Stimulated activated naive B cell treated with anti-CD40 and anti-IgM and Interleukin-4, amounts not matched to agents 10 μg/mL and 1 μg/mL and 100 μg/mL, for 72 hours (primary cell): ENCODE measurements around the gene WSCD2.
"Not testable (repeated sequence)": the region's sequence is repeated elsewhere in the genome, so short reads cannot be mapped to it uniquely, and the experiment has no call there.

Experiments
- ATAC-seq, 2 donors: fragments of 150-1000 bp; cut with Tn5 transposase; replicated peaks; 2 replicates each; pipeline ENCODE4 v1.10.0; 2021; ENCODE audit warnings: moderate library complexity in 1 of 2
- DNase-seq: peaks from one replicate; pipeline ENCODE4 v3.0.0; 2021
- H3K27ac Mint-ChIP-seq: one replicate; pipeline ENCODE4 v1.8.0; 2022; ENCODE audit warnings: mild to moderate bottlenecking, mixed read lengths
- H3K27me3 Mint-ChIP-seq, 2 donors: one replicate each; pipeline ENCODE4 v1.8.0; 2022; ENCODE audit warnings: mixed read lengths in 2 of 2
- H3K36me3 Mint-ChIP-seq, 2 donors: one replicate each; pipeline ENCODE4 v1.8.0; 2022; ENCODE audit warnings: mixed read lengths in 2 of 2, mild to moderate bottlenecking in 1 of 2
- H3K4me1 Mint-ChIP-seq, 2 donors: one replicate each; pipeline ENCODE4 v1.8.0; 2022; ENCODE audit warnings: mixed read lengths in 2 of 2, mild to moderate bottlenecking in 1 of 2
- H3K4me3 Mint-ChIP-seq, 2 donors: one replicate each; pipeline ENCODE4 v1.8.0; 2022; ENCODE audit warnings: mild to moderate bottlenecking in 2 of 2, mixed read lengths in 2 of 2, moderate library complexity in 1 of 2
- H3K9me3 Mint-ChIP-seq, 2 donors: one replicate each; pipeline ENCODE4 v1.8.0; 2022; ENCODE audit warnings: mixed read lengths in 2 of 2, mild to moderate bottlenecking in 1 of 2

Gene WSCD2

GRCh38 chr12:108214486-108214885 is 85.4 kb downstream of the WSCD2 start:
- Mint-ChIP-seq H3K4me3 (no peak overlapping the region), H3K36me3 (peaks cover 0 to 3% of the 10 kb centered on the region in 2 donors), H3K9me3 (peaks cover 0 to 3% of the 10 kb centered on the region in 2 donors), H3K27me3 (peaks cover 30 to 47% of the 10 kb centered on the region in 2 donors), H3K27ac (no peak overlapping the region), H3K4me1 (no peaks in the 10 kb centered on the region)
- ATAC-seq: no peak
- DNase-seq: no peak

DNA sequence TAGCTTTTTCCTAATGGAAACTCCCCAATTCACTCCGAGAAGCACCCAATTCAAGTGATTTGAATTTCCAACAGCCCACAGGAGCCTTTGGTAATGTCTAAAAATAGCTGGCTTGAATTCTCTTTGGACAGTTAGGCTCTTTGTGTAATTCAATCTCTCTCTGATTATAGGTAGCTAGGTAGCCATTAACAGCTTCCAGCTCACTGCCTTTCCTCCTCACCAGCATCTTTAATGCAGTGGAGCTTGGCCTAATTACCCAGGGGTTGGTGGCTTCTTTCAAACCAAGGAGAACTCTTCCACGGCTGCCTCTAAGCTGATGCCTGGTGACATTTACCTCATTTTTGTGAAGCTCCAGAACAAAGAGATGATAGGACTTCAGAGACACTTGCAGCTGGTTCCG is 86.4 kb downstream of the WSCD2 start:
- Mint-ChIP-seq H3K27ac (no peak overlapping the region), H3K4me1 (no peaks in the 10 kb centered on the region), H3K27me3 (peaks cover 28 to 42% of the 10 kb centered on the region in 2 donors), H3K9me3 (peaks cover 0 to under 1% of the 10 kb centered on the region in 2 donors), H3K36me3 (peaks cover 0 to under 1% of the 10 kb centered on the region in 2 donors), H3K4me3 (no peak overlapping the region)
- DNase-seq: no peak
- ATAC-seq: no peak

DNA sequence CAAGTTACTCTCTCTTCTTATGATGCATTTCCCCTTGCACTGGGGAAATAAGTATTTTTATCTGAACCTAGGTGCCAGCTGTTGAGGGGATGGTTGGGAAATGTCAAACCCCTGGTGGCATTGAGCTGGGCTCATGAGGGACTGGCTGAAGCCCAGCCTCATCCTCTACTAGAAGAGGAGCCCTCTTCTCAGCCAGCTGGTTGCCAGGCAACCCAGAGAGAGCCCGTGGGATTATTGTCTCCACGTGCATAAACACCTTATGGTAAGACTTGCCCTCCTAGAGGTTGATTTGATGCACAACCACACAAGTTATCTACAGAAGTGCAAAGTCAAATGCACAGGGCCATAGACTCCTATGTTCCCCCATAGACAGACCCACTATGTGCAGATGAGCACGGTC is 89.8 kb downstream of the WSCD2 start:
- no peaks in the 10 kb centered on the region for H3K36me3 Mint-ChIP-seq
- peaks cover 16 to 23% of the 10 kb centered on the region in 2 donors for H3K27me3 Mint-ChIP-seq
- H3K9me3 Mint-ChIP-seq: no peaks in the 10 kb centered on the region
- no peaks in the 10 kb centered on the region for H3K4me1 Mint-ChIP-seq
- no peak for DNase-seq
- ATAC-seq: no peak
- H3K4me3 Mint-ChIP-seq: no peak overlapping the region
- no peak overlapping the region for H3K27ac Mint-ChIP-seq

DNA sequence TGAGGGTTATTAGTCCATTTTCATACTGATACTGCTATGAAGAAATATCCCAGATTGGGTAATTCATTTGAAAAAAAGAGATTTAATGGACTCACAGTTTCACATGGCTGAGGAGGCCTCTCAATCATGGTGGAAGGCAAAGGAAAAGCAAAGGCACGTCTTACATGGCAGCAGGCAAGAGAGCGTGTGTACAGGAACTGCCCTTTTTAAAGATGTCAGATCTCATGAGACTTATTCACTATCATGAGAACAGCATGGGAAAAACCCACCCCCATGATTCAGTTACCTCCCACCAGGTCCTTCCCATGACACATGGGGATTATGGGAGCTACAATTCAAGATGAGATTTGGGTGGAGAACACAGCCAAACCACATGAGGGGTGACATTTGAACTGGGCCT is 96.0 kb downstream of the WSCD2 start:
- H3K9me3 Mint-ChIP-seq, H3K4me3 Mint-ChIP-seq, DNase-seq, H3K36me3 Mint-ChIP-seq, H3K27ac Mint-ChIP-seq, H3K27me3 Mint-ChIP-seq, ATAC-seq, H3K4me1 Mint-ChIP-seq: not testable (repeated sequence)

GRCh38 chr12:108226866-108227265 is 97.8 kb downstream of the WSCD2 start:
- Mint-ChIP-seq H3K27ac (no peak overlapping the region), H3K36me3 (no peaks in the 10 kb centered on the region), H3K27me3 (peaks cover 10 to 16% of the 10 kb centered on the region in 2 donors), H3K9me3 (peaks cover 4 to 6% of the 10 kb centered on the region in 2 donors), H3K4me3 (no peak overlapping the region), H3K4me1 (no peaks in the 10 kb centered on the region)
- no peak for DNase-seq
- ATAC-seq: no peak

DNA sequence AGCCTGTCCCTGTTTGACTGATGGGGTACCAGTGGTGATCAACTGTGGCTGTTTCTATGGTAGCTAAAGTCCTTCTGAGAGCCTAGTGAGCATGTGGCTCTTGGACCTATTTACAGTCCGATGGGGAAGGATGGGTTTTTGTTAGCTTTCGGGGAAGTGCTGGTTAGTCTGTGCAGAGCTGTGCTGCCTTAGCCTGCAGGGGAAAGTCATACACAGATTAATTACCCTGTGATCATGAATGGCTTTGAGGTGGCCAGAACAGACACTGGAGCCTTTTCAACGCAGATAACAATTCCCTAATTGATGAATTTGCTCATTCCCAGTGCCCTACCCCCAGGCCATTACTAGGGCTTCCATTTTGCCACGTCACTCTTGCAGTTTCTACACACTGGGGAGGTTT is 99.7 kb downstream of the WSCD2 start:
- no peak for DNase-seq
- Mint-ChIP-seq H3K27ac (no peak overlapping the region), H3K27me3 (peaks cover 10 to 20% of the 10 kb centered on the region in 2 donors), H3K36me3 (no peaks in the 10 kb centered on the region), H3K4me1 (no peaks in the 10 kb centered on the region), H3K9me3 (peaks cover 4 to 6% of the 10 kb centered on the region in 2 donors), H3K4me3 (no peak overlapping the region)
- ATAC-seq: no peak

GRCh38 chr12:108231109-108231905 is 102.2 kb downstream of the WSCD2 start:
- ATAC-seq (no peak), DNase-seq (no peak)
- H3K4me1 Mint-ChIP-seq: no peaks in the 10 kb centered on the region
- H3K36me3 Mint-ChIP-seq: no peaks in the 10 kb centered on the region
- H3K27ac Mint-ChIP-seq: no peak overlapping the region
- peaks cover 17 to 20% of the 10 kb centered on the region in 2 donors for H3K27me3 Mint-ChIP-seq
- H3K4me3 Mint-ChIP-seq: no peak overlapping the region
- H3K9me3 Mint-ChIP-seq: peaks cover 3 to 4% of the 10 kb centered on the region in 2 donors

DNA sequence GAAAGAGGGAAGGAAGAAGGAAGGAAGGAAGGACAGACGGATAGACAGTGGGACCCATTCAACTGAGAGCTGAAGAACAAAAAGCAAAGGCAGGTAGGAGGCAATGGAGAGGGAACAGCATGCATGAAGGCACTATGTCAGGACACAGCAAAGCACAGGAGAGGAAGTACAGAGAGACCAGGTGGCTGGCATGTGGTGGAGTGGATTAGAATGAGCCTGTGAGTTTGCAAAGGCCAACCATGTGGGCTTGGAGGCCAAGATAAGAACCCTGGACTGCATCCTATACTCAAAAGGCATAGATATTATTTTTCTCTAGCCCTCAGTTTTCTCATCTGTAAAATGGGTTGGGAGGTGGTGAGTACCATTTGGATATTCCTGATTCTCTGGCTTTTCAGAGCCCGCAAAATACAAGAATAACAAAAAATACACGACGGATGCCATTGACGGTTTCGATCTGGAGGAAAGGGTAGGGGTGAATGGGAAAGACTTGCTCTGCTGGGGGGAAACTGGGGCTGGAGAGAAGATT is 102.9 kb downstream of the WSCD2 start:
- H3K4me1 Mint-ChIP-seq: no peaks in the 10 kb centered on the region
- H3K36me3 Mint-ChIP-seq: no peaks in the 10 kb centered on the region
- H3K4me3 Mint-ChIP-seq: no peak overlapping the region
- ATAC-seq (no peak), DNase-seq (no peak)
- H3K27me3 Mint-ChIP-seq: peaks cover 20 to 21% of the 10 kb centered on the region in 2 donors
- no peak overlapping the region for H3K27ac Mint-ChIP-seq
- H3K9me3 Mint-ChIP-seq: peaks cover 3 to 4% of the 10 kb centered on the region in 2 donors

- Mint-ChIP-seq H3K27ac (no peak overlapping the region), H3K4me3 (no peak overlapping the region), H3K4me1 (no peaks in the 10 kb centered on the region), H3K36me3 (no peaks in the 10 kb centered on the region), H3K9me3 (peaks cover 2 to 3% of the 10 kb centered on the region in 2 donors), H3K27me3 (peaks cover 18 to 19% of the 10 kb centered on the region in 2 donors)
- ATAC-seq: no peak
- no peak for DNase-seq
Observed at GRCh38 chr12:108232565-108232964, 103.5 kb downstream of the WSCD2 start.

DNA sequence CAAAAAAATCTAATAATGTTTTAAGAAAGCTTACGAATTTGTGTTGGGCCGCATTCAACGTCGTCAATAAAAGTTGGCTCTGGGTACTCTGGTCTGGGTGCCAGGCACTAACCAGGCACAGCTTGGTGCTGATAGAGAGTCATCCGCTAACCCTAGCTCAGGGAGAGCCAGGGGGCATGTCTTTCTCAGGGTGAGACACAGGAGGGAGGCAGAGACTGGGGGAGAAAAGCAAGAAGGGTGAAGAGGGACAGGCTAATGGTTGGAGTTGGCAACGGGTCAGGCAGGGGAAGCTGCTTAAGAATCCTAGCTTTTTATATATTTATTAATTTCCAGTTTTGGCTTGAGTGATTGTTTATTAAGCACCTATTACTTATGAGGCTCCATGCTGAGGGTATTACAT is 105.1 kb downstream of the WSCD2 start:
- no peaks in the 10 kb centered on the region for H3K4me1 Mint-ChIP-seq
- no peak overlapping the region for H3K27ac Mint-ChIP-seq
- peaks cover 19% of the 10 kb centered on the region in 2 donors for H3K27me3 Mint-ChIP-seq
- no peaks in the 10 kb centered on the region for H3K36me3 Mint-ChIP-seq
- ATAC-seq: no peak
- no peak for DNase-seq
- peaks cover 0 to 3% of the 10 kb centered on the region in 2 donors for H3K9me3 Mint-ChIP-seq
- H3K4me3 Mint-ChIP-seq: no peak overlapping the region

GRCh38 chr12:108235197-108235984 is 106.3 kb downstream of the WSCD2 start:
- H3K27ac Mint-ChIP-seq: no peak overlapping the region
- H3K4me1 Mint-ChIP-seq: no peaks in the 10 kb centered on the region
- DNase-seq (no peak), ATAC-seq (no peak)
- peaks cover 0 to 5% of the 10 kb centered on the region in 2 donors for H3K9me3 Mint-ChIP-seq
- H3K27me3 Mint-ChIP-seq: peaks cover 27 to 28% of the 10 kb centered on the region in 2 donors
- H3K4me3 Mint-ChIP-seq: no peak overlapping the region
- H3K36me3 Mint-ChIP-seq: no peaks in the 10 kb centered on the region

DNA sequence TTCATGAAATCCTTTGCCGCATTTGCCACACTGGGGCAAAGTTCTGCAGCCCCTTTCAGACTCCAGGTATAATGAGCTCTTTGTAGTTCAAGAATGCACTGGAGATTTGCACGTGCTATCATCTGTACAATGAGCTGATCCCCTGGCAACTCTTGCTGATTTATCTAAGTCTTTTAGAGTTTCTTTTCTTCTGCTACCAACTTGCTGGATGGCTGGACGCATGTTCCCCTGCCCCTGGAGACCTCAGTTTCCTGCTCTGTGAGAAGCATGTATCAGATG is 106.8 kb downstream of the WSCD2 start:
- DNase-seq: no peak
- Mint-ChIP-seq H3K27ac (no peak overlapping the region), H3K27me3 (peaks cover 22 to 23% of the 10 kb centered on the region in 2 donors), H3K36me3 (no peaks in the 10 kb centered on the region), H3K4me1 (no peaks in the 10 kb centered on the region), H3K9me3 (peaks cover 0 to 5% of the 10 kb centered on the region in 2 donors), H3K4me3 (no peak overlapping the region)
- no peak for ATAC-seq

DNA sequence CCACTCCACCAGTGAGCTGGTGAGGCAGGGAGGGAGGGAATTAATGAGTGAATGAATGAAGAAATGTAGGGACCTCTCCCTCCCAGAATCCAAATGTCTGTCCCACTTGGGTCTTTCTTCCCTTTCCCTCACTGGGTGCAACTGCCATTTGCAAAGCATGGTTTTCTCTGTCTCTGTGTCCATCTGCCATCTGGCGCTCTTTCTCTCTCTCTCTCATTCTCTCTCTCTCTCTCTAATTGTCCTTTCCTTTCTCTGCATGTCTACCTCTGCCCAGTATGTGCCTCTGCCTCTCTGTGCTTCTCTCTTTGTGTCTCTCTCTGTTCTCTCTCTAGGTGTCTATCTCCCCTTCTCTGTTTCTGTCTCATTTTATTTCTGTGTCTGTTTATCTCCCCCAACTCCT is 107.3 kb downstream of the WSCD2 start:
- Mint-ChIP-seq H3K9me3 (peaks cover 0 to 5% of the 10 kb centered on the region in 2 donors), H3K36me3 (no peaks in the 10 kb centered on the region), H3K4me1 (no peaks in the 10 kb centered on the region), H3K27me3 (peaks cover 21 to 22% of the 10 kb centered on the region in 2 donors), H3K4me3 (no peak overlapping the region), H3K27ac (no peak overlapping the region)
- no peak for ATAC-seq
- no peak for DNase-seq

- peaks cover 0 to 2% of the 10 kb centered on the region in 2 donors for H3K9me3 Mint-ChIP-seq
- no peak overlapping the region for H3K27ac Mint-ChIP-seq
- ATAC-seq (no peak), DNase-seq (no peak)
- H3K36me3 Mint-ChIP-seq: no peaks in the 10 kb centered on the region
- H3K27me3 Mint-ChIP-seq: peaks cover 14 to 21% of the 10 kb centered on the region in 2 donors
- no peak overlapping the region for H3K4me3 Mint-ChIP-seq
- H3K4me1 Mint-ChIP-seq: peaks cover 0 to 2% of the 10 kb centered on the region in 2 donors
Observed at GRCh38 chr12:108237272-108237671, 108.2 kb downstream of the WSCD2 start.

GRCh38 chr12:108238474-108238873 is 109.4 kb downstream of the WSCD2 start:
- ATAC-seq: no peak
- Mint-ChIP-seq H3K4me1 (peaks cover 0 to 3% of the 10 kb centered on the region in 2 donors), H3K27ac (no peak overlapping the region), H3K4me3 (no peak overlapping the region), H3K27me3 (peaks cover 14 to 21% of the 10 kb centered on the region in 2 donors), H3K9me3 (peaks cover 0 to 2% of the 10 kb centered on the region in 2 donors), H3K36me3 (no peaks in the 10 kb centered on the region)
- no peak for DNase-seq
